GM12865 (cell line): Measurements from ENCODE around the gene PLP2.

Experiments used
- DNase-seq: peaks from one replicate; pipeline ENCODE4 v3.0.0; 2010; ENCODE audit warnings: low read depth
- H3K4me3 ChIP-seq: 2 replicates; pipeline ENCODE4 v1.5.1; 2011; ENCODE audit warnings: mild to moderate bottlenecking, low read depth, low read length, control low read depth
- TF ChIP-seq, protein P1 (sequence below): IDR thresholded peaks from 2 replicates; pipeline ENCODE4 v1.5.1; 2011; ENCODE audit warnings: low read length, control low read depth, low read depth, inconsistent platforms; ENCODE audit not compliant: insufficient read depth; ENCODE audit errors: missing control alignments

The PLP2 gene

DNA sequence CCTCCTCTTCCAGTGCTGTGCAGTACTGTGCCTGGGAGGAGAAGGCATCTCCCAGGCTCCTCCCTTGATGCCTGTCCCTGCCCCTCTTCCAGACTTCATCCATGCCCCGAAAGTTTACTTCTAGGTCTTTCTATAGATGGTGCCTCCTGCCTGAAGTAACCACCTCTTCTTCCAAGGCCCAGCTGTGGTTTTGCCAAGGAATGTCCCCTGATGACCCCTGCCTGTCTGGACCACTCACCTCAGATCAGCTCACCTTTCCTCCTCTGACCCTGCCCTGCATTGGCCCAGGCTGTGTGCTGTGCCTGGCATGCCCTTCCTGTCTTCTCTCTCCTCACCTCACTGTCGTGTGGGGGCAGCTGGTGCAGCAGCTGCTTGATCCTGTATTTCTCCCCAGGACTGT, 7.7 kb downstream of the PLP2 start:
- no peak overlapping the region for H3K4me3 ChIP-seq
- TF ChIP-seq, protein P1, sequence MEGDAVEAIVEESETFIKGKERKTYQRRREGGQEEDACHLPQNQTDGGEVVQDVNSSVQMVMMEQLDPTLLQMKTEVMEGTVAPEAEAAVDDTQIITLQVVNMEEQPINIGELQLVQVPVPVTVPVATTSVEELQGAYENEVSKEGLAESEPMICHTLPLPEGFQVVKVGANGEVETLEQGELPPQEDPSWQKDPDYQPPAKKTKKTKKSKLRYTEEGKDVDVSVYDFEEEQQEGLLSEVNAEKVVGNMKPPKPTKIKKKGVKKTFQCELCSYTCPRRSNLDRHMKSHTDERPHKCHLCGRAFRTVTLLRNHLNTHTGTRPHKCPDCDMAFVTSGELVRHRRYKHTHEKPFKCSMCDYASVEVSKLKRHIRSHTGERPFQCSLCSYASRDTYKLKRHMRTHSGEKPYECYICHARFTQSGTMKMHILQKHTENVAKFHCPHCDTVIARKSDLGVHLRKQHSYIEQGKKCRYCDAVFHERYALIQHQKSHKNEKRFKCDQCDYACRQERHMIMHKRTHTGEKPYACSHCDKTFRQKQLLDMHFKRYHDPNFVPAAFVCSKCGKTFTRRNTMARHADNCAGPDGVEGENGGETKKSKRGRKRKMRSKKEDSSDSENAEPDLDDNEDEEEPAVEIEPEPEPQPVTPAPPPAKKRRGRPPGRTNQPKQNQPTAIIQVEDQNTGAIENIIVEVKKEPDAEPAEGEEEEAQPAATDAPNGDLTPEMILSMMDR = no peak
- DNase-seq = no peak

DNA sequence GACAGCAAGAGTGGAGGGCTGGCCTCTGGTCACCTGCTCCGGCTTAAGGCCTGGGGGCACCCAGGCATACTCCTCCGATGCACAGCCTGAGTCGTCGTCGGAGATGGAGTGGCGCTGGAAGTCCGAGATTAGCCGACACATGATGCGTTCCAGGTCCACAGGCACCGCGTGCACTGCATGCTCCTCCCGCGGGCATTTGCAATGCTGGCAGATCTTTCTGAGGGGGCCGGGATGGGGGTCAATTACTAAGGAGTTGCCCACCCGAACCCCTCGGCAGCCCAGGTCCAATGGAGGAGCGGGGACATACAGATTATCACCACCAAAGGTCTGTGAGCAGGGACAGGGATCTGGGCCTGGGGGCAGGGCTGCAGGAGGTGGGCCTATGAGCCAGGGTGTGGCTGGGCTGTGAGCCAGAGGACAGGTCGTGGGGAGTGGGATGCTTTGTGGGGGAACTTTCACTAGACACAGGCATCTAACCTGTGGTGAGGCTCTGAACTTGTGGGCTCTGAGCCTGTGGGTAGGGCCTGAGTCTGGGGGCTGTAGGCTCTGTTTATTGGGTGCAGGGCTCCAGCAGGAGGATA, 12.1 kb downstream of the PLP2 start:
- DNase-seq = no peak

DNA sequence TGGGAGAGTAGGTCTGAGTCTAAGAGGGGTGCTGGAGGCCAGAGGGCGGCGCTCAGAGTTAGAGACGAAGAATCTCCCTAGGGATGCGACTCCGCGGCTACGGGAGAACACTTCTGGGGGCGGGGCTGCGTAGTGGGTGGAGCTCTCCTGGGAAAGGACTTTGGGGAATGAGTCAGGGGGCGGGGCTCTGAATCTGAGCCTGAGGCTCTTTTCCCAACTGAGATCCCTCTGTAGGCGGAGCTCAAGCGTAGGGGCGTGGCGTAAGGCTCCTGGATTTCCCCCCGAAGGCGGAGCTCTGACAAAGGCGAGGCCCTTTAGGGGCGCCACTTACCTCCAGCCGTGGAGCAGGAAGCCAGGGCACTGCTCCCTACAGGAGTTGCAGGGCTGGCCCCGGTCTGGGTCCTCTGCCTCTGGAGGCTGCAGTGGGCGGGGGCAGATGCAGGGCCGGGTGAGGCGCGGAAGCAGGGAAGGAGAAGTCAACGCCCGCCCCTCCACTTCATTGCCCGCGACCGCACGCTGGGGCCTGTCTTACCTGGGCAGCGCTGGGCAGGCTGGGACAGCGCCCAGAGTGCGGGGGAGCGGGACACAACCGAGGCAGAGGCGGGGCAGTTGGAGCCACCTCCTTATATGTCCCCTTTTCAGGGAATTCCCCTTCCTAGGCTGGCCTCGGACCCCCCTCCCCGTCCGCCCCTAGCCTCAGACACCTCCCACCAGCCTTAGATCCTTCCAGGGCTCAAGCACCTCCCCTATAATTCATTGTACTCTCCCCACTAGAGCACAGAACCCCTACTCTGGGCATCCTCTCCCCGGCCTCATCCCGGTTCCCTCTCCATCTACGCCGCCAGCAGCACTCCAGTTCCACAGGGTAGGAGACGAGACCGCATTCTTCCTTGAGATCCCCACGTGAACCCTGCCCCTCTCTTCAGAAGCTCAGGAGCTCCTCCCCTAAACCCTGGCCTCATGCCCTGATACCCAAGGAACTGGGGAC, 12.9 kb downstream of the PLP2 start:
- TF ChIP-seq, protein P1 = no peak
- H3K4me3 ChIP-seq = peak overlapping the region; percentile 92
- peak; percentile 58 for DNase-seq

More for the DNA sequence above, 12.1 kb downstream of the PLP2 start:
- H3K4me3 ChIP-seq = no peak overlapping the region
- TF ChIP-seq, protein P1 = no peak

DNA sequence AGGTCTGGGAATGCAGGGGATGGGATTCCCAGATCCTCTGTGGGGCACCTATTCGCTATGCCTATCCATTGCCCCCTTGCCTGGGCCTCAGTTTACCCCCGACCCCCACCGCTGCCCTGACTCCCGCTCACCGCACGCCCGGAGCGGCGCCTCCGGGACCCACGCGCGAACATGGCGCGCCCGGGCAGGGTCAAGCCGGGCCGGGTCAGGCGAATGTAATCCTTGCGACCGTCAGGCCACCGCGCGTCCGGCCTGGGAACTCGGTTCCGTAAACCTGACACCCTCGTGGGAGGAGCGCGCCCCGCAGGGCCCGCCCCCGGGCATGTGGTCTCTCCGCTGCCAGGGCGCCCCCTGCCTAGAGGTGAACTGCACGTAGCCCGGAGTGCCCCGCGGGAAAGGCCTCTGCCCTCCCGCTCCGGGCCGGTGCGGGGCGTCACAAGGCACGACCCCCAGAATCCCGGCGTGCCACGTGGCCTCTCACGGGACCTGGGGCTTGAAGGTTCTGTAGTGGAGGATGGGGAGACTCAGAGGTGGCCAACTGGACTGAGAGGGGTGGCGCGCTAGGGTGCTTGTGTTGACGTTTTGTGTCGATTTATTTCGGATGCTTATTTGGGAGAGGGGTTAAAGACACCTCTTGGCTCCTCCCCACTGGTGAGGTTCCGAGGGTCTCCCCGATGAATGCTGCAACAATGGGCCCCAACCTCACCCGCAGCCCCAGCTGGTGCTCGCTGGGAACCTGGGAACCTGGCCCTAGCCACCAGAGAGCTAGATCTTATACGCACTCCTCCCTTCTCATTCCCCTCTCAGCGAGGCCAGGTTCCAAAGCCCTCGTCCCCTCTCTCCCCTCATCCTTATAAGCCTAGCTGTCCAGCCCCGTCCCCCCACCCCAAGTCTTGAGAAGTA, 14.7 kb downstream of the PLP2 start, which contains the start of gene PRICKLE3:
TSS of gene PRICKLE3 (minus strand) at position 249 of the 903 bp plus-strand sequence. CDS start at position 173, 76 bp downstream.
- DNase-seq = peak; percentile 87
- H3K4me3 ChIP-seq = peak within 1 kb of the TSS; percentile 92
- TF ChIP-seq, protein P1 = peak; percentile 42

DNA sequence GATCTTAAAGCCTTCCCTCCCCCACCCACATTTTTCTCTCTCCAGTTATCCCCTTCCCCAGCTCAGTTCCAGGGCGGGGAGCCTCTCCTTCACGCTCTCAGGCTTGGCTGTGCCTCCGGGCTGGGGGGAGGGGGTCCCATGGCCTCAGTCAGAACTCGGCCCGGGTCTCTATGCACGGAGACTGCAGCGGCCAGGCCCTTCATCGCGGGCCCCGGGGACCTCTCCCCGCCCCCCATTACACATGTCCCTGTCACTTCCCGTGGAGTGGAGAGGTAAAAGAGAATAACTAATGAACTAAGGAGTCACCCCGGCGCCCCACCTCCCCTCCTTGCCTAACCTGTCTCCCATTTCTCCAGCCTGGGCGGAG, 15.3 kb downstream of the PLP2 start:
- DNase-seq = no peak
- no peak overlapping the region for H3K4me3 ChIP-seq
- TF ChIP-seq, protein P1 = no peak

DNA sequence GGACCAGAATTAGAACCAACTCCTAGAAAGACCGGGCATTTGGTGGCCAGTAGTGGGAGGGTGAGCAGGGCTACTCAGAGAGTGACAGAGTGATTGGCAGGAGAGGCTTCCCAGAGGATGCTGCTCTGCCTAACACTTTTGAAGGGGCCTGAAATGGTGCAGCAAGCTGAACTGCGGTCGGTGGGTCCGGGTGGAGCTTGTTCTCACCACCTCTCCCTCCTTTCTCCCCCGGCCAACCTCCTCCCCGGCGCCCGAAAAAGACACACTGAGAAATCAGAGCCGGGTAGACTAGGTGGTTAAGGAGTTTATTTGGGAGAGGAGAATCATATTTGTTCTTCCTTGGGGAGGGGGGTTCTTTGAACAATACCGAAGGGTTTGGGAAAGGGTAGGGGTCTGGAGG, 15.8 kb downstream of the PLP2 start:
- H3K4me3 ChIP-seq = no peak overlapping the region
- TF ChIP-seq, protein P1 = no peak
- DNase-seq = no peak
